Activated CD8-positive, alpha-beta memory T cell treated with anti-CD3 and anti-CD28 coated beads, Interleukin-2, amount 50 U/mL, for 48 hours (primary cell): ENCODE data around the gene KIAA0825.
"Not testable (repeated sequence)": the region's sequence is repeated elsewhere in the genome, so short reads cannot be mapped to it uniquely, and the experiment has no call there.

Source experiments
- DNase-seq: peaks from one replicate; pipeline ENCODE4 v3.0.0-alpha.2; 2020

Gene KIAA0825

DNA sequence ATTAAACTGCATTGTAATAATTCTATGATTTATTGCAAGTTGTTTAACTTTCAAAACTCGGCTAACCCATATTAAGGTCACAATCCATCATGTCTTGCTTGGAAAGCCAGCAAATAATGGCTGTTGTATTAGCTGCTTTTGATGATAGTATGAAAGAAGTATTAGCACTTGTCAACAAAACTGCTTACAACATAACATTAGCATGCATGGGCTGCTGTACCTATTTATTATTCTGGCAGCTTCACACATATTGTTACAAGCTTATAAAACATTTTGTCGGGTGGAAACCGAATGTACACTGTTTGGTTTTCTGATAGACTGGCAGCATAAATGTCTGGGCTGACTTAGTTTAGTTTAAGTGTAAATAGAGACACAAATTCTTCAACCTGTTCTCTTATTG is 378.3 kb downstream of the KIAA0825 start:
- no peak for DNase-seq

DNA sequence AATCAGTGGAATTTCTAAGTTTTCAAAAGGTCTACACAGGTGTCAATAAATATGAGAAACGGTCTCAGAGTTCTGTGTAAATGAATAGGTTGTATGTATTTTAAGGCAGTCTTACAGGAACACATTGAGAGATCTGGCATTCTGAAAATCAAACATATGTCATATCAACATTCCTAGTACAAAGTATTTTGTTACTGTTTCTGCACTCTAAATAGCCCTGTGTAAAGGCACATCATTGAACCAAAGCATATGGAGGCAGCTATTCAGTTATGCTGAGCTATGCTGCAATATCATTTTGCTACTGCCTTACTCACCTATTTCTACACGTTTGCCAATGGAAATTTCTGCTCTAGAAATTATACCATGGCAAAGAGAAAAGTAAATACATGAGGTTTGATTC is 379.1 kb downstream of the KIAA0825 start:
- no peak for DNase-seq

DNA sequence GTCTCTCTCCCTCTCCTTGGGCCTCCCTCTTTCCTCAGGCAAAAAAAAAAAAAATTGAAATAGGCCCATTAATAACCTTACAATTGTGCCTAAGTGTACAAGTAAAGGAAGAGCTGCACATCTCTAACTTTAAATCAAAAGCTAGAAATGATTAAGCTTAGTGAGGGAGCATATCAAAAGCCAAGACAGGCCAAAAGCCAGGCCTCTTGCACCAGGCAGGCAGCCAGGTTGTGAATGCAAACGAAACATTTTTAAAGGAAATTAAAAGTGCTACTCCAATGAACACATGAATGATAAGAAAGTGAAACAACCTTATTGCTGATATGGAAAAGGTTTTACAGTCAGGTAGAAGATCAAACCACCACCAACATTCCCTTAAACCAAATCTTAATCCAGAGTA is 383.4 kb downstream of the KIAA0825 start:
- no peak for DNase-seq

DNA sequence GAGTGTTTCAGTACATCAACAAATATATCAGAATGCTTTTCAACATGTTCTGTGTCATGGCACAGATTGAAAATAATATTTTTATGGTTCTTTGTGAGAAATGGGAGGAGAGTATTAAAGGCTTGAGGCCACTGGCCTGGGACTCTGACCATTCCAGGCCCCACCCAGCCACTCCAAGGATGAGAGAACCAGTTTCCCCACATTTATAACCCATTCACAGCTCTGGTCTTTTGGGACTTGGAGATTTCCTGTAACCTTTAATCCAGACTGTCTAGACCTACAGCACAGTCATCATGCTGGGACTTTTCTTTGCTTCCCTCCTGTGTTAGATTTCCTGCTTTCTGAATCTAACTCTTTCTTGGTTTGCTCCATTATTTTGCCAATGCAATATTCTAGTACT is 389.6 kb downstream of the KIAA0825 start:
- DNase-seq = no peak

DNA sequence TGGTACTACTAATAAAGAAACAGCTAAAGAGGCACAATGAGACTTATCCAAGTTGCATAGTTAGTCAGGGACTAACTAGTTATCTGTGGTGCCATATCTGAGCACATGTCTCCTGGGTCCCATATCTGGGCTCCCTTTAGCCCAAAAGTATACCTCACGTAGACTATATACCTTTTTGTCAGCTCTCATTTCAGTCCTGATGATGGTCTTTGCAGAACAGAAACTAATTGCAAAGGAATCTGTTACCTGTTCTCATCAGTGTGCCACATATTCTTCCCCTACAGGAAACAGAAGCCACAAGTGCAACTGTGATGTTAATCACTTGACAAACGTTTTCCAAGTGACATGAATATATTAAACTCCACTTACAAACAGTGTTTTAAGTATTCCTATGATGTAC is 395.2 kb downstream of the KIAA0825 start:
- no peak for DNase-seq

DNA sequence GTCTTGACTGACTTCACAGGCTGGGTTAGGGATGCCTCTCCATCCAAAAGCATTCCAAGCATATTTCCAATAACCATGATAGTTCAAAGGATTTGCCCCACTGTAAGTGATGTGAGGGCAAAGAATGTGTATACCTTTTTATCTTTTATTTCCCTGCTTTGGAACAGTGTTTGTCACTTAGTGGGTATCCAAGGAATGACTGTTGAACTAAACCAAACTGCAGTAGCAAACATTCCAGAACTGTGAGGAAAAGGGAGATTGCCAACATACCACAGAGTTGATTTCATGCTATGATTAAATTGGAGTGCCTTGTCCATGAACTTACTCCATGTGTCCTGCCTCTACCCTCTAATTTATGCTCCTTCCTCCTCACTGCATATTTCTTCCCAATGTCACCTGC is 400.0 kb downstream of the KIAA0825 start:
- no peak for DNase-seq

DNA sequence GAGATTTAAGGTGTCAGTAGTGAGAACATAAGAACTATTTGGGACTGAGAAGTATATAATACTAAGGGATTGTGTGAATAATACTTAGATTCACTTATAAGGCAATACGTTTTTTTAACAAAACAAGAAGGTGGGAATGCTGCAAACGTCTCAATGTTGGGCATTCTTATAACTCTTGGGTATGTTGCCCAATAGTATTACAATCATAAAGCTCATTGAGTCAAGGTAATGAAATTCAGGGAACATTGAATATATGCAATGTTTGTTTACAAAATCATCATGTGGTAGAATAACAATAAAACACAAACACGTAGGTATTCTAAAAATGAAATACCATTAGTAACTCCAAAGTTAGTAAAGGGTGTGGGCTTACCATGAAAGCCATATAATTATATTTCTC is 400.7 kb downstream of the KIAA0825 start:
- no peak for DNase-seq

DNA sequence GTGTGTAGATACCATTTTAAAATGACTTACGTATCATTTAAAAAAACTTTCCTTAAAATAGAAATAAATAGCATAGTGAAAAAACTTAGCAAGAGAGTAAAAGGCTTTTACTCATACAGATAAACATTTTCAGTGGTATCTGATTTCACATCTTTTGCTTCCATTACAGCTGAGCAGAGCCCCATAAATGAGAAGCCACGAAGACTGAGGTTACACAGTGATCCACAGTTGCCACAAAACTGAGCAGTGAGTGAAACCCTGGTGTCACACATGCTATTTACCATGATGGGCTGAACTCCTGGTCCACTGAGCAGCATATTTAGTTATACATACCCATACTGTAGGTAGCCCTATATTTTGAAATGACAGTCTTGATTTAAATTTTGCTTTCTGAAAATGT is 401.2 kb downstream of the KIAA0825 start:
- no peak for DNase-seq

DNA sequence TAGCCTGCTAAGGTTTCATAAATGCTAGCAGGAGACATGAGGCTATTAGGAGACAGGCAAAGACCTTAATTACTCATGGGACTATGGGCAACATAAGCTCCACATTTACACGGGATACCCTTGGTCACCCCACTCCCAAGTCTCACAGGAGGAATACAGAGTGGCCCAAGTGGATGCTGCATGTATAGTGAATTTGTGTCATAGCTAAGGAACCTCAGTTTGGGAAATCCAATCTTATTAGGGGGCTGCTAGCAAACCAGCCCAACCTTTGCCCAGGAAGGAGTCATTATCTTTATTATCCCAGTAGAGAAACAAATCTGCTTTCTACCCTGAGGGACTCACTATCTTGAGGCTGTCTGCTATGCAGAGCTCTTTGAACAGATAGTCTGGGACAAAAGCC is 405.9 kb downstream of the KIAA0825 start:
- DNase-seq = no peak

DNA sequence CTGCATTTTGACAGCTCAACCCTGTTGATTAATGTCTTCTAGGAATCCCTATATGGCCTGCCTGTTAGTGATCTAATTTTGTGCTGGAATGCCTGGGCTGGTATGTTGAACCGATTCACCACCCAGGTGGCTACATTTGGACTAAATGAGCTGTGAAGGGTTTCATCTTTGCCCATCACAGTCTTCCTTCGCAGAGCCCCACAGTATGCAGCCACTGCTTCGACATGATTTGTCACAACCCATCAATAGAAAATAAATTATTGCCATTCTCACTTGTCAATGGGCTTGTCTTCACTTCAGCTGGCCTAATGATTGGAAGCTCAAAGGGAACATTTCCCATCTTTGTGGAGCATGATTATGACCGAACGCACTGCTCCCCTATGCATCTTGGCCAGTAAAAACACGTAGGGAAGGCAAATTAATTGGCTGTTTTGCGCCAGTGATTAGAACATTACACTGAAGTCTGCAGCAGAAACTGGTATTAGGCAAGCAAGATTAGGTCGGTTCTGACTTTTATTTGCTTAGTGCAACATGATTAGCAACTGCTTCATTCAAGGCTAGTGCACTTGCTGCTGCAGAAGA is 408.5 kb downstream of the KIAA0825 start:
- DNase-seq = no peak

DNA sequence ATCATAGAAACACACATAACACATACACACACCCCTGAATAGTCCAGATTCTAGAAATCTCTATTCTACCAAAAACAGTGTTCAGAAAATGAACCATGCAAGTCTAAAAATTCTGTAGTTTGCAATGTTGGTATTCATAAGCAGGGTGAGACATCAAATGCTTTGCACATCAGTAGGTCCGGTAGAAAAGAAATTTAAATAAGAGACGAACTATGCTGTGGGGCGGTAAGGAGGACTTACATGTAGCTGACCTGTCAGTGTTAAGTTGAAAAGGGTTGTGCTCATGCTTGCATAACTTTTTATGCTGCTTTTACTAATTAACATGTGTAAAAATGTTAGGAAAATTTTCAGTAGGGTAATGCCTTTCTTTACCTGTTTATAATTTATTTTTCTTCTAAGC is 409.1 kb downstream of the KIAA0825 start:
- DNase-seq = no peak

DNA sequence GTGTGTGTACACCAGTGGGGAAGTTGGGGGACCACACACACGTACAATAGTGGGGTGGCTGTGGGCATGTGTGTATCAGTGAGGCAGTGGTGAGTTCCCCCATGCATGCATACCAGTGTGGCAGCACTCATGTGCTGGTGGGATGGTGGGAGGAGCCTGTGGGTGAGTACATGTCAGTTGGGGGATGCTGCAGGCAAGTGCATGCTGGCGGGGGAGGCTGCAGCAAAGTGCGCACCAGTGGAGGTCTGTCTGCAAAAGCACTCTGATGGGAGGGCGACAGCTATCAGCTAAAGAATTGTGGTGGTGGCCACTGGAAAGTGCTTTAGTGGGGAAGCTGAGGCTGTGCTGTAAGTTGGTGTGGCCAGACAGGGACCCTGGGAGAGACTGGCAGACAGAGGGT is 418.8 kb downstream of the KIAA0825 start:
- no peak for DNase-seq

DNA sequence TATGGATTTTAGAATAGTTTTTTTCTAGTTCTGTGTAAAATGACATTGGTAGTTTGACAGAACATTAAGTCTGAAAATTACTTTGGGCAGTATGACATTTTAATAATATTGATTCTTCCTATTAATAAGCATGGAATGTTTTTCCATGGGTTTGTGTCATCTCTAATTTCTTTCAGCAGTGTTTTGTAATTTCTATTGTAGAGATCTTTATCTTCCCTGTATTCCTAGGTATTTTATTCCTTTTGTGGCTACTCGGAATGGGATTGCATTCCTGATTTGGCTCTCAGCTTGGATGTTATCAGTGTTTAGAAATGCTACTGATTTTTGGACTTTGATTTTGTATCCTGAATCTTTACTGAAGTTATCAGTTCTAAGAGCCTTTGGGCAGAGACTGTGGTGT is 420.4 kb downstream of the KIAA0825 start:
- DNase-seq = no peak

DNA sequence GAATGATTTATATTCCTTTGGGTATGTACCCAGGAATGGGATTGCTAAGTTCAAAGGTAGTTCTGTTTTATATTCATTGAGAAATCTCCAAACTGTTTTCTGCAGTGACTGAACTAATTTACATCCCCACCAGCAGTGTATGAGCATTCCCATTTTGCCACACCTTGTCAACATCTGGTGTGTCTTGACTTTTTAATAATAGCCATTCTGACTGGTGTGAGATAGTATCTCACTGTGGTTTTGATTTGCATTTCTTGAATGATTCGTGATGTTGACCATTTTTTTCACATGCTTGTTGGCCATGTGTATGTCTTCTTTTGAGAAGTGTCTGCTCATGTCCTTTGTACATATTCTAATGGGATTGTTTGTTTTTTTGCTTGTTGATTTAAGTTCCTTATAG is 421.5 kb downstream of the KIAA0825 start:
- DNase-seq = no peak

DNA sequence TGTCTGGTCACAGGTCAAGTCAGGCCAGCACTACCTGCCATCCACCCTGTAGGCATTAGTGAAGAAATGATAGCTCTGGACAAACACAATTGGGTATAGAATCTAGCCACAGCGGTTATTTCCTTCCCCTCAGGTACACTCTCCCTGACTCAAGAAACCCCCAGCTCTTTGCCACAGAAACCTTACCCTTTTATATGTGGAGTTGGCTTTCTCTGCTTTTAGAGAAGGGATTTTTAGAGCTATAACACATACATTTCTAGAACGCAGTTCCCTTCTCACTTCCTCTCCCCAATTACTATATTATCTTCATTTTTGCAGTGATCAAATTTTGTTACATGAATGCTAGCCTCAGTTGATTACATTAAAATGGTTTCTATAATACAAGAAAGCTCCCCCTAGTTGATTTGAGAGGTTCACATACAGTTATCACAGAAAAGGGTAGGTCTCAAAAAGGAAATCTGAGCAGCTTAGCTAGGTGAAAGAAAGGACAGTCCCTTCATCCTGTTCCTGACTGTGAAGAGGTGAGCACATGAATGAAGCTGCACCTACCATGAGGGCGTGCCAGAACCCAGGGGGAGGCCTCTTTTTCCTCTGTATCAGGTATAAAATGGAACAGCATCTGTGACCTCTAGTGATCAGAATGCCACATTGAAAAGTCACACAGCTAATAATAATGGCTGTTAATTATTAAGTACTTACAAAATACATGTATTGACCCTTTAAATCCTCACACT is 425.6 kb downstream of the KIAA0825 start:
- DNase-seq = no peak

DNA sequence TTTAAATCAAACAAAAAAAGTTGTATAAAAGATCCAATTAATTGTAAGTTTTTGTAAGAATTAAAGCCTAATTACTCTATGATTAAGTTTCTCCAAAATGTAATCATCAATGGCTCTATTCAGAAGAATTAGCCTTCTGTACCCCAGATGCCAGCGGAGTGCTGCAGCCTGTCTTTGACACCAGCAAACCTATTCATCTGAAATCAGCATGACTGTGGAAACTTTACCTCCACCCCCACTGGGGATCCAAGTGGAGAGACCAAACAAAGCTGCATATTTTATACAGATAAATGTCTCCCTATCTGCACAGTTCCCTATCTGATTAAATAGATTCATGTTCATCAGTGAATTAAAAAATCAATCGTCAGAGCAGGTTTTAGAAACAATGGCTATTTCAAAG is 426.8 kb downstream of the KIAA0825 start:
- no peak for DNase-seq

DNA sequence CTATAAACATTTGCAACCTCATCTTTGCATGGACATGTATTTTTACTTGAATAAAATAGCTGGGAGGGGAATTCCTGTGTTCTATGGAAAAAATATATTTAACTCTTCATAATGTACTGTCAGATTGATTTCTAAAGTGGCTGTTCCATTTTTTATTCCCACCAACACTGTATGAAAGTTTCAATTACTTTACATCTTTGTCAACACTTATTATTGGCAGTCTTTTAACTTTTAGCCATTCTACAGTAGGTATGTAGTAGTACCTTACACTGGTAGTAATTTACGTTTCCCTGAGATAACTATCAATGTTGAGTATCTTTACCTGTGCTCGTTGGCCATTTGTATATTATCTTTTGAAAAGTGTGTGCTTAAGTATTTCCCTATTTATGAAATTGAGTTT is 429.7 kb downstream of the KIAA0825 start:
- no peak for DNase-seq

DNA sequence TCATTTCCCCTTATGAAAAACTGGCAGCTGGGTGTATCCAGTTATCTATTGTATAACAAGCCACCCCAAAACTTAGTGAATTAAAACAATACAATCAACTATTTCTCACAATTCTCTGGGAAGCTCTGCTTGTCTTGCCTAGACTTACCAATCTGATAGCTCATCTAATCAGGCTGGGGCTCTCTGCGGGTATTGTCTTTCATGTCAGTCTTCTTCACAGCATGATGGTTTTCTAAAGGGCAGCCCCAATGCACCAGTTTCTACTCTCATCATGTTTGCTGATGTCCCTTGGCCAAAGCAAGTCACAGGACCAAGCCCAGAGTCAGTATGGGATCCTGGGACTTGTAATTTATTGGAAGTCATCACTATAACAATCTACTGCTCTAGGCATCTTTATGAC is 433.5 kb downstream of the KIAA0825 start:
- DNase-seq = no peak

DNA sequence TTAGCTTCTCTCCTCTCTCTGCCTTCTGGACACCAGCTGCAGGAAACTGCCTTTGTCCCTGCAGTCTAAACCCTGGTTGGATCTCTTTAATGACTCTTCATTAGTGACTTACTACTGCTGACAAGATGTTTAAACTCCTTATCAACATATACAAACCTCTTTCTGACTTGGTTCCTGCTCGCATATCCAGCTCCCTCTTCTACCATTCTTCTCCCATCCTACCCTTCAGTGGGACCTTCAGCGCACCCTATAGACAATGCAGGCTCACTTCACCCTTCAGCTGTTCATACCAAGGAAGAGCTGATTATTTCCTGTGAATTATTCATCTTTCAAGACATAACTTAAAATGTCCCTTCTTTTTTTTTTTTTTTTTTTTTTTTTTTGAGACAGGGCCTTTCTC is 436.5 kb downstream of the KIAA0825 start:
- DNase-seq = no peak

DNA sequence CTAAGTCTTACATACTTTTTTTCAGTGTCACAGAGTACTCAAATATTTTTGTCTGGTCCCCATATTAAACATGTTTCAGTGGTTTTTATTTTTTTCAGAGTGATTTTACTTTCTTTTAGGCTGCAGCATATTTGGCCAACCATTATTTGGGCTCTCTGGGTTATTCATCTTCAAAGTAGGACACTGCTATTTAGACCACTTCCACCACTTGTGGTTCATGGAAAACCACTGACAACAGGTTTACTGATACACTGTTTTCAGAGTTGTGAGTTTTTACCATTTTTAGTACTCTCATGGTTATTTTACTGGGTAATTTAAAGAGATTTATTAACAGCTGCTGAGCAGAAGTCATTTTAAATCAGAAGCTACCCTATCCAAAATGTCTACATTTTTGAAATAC is 437.6 kb downstream of the KIAA0825 start:
- no peak for DNase-seq

DNA sequence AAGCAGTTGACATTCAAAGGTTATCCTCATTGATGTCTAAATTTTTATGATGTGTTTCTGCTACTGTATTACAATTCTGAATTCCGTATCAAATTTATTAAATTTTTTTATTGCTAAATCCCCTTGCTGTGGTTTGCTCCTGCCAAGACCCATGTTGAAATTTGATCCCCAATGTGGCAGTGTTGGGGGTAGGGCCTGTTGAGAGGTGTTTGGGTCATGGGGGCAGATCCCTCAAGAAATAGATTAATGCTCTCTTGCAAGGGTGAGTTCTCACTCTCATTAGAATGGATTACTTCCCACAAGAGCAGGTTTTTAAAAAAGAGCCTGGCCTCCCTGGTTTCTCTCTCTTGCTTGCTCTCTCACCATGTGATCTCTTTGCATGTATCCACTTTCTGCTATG is 442.5 kb downstream of the KIAA0825 start:
- DNase-seq = no peak

DNA sequence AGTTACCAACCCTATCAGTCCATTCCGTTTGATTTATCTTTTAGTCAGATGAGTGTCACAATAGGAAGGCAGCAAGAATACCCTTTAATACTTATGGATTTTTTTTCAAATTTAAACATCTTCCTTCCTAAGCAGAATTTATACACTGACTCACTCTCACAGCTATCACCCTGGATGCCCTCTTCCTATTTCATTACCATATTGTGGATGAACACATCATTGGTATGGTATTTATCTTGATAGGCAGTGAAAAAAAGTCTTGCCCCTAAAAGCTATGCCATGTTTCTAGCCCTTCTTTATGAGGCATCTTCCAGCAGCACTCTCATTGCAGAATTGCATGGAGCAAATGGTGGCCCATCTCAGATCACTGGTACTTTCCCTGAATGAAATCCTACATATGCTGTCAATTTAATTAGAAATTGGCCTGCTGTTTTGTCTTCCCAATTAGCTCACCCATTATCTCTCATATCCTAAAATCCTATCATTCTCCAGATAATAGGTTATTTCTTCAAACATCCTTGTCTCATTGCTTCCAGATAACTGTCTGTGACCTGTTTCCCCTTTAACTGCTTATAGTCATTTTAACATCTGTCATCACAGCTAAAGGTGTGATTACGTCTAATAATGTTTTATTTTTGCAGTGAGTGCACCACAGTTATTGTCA is 443.5 kb downstream of the KIAA0825 start:
- DNase-seq = no peak

DNA sequence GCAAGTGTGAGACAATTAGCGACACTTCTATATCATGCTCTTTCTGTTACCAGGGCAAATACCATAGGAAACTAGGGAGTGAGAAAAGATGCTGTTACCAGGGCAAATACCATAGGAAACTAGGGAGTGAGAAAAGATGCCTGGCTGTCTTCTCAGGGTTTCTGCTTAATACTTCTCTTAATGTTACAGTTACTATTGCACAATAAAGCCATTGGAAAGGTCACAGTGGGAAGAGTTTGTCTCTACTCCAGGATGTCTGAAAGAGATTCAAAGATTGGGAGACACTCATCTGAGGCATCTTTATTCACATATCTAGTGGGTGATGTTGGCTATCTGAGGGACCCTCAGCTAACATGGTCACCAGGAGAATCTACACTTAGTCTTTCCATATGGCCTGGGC is 445.3 kb downstream of the KIAA0825 start:
- no peak for DNase-seq

DNA sequence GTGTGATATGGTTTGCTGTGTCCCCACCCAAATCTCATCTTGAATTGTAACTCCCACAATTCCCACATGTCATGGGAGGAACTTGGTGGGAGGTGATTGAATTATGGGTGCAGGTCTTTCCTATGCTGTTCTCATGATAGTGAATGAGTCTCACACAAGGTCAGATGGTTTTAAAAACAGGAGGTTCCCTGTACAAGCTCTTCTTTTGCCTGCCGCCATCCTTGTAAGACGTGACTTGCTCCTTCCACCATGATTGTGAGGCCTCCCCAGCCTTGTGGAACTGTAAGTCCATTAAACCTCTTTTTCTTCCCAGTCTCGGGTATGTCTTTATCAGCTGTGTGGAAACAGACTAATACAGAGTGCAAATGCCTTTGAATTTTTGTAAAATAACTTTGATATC is 447.3 kb downstream of the KIAA0825 start:
- DNase-seq = not testable (repeated sequence)

DNA sequence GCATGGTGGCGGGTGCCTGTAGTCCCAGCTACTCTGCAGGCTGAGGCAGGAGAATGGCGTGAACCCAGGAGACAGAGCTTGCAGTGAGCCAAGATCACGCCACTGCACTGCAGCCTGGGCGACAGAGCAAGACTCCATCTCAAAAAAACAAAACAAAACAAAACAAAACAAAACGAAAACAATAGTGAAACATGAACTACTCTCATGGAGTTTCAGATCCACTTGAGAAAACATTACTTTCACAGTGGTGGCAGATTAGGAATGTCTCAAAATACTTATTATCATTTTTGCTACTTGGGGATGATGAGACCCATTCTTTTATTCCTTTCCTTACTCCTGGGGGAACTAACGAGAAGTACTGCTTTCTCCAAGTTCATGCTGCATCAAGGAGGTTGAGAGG is 448.2 kb downstream of the KIAA0825 start:
- not testable (repeated sequence) for DNase-seq
